Hematopoietic multipotent progenitor cell treated with erythropoietin and hydrocortisone succinate and interleukin-3 and kit ligand, for 17 days (in vitro differentiated cells): ENCODE data around the gene CDH16.
"Not testable (repeated sequence)": the region's sequence is repeated elsewhere in the genome, so short reads cannot be mapped to it uniquely, and the experiment has no call there.

Experiments used
- DNase-seq: peaks from one replicate; pipeline ENCODE4 v3.0.0-alpha.2; 2015; ENCODE audit warnings: low spot score

CDH16 gene

DNA sequence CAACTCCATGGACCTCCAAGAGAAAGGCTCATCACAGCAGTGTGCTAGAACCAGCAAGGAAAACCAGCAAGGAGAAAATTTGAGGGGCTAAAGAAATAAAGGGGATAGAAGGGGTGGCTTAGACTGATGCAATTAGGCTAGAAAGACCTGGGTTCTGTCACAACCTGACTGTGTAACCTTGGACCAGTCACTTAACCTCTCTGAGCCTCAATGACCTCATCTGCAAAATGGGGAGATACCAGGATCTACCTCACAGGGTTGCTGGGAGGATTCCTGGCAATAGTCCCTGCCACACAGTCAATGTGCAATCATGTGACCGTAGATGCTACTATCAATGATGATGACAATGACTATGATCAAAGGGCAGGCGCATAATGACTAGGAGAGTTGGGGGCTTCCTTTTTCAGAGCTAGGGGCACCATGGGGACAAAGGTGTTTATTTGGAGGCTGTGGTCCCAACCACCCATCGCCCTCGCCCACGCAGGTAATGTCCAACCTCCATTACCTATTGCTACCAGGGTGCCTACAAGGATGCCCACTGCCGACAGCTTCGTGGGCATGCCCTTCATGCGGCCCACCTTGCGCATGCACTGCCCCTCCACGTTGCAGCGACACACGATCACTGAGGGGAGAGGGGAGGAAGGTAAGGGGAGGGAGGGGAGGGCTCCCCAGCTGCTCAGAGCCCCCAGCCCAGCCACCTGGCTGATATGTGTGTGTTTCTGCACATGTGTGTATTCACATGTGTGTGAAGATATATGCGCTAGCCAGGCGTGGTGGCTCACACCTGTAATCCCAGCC is 9.7 kb downstream of the CDH16 start:
- DNase-seq, result no peak

DNA sequence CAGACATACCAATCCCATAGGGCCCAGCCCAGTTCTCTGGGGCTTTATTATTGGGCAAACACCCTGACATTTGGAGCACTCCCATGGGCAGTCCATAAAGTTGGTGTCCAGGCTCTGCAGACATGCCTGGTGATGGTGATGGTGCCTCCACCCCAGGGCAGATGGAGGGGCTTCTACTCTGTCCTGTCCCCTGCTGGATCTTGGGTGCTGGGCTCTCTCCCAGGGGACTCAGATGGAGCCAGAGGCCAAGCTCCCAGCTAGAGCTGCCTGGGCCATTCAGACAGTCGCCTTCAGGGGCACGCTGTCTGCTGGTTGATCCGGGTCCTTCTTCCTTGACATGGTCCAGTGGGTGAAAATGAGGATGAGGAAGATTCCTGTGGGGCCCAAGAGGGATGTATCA is 10.6 kb downstream of the CDH16 start:
- no peak for DNase-seq

DNA sequence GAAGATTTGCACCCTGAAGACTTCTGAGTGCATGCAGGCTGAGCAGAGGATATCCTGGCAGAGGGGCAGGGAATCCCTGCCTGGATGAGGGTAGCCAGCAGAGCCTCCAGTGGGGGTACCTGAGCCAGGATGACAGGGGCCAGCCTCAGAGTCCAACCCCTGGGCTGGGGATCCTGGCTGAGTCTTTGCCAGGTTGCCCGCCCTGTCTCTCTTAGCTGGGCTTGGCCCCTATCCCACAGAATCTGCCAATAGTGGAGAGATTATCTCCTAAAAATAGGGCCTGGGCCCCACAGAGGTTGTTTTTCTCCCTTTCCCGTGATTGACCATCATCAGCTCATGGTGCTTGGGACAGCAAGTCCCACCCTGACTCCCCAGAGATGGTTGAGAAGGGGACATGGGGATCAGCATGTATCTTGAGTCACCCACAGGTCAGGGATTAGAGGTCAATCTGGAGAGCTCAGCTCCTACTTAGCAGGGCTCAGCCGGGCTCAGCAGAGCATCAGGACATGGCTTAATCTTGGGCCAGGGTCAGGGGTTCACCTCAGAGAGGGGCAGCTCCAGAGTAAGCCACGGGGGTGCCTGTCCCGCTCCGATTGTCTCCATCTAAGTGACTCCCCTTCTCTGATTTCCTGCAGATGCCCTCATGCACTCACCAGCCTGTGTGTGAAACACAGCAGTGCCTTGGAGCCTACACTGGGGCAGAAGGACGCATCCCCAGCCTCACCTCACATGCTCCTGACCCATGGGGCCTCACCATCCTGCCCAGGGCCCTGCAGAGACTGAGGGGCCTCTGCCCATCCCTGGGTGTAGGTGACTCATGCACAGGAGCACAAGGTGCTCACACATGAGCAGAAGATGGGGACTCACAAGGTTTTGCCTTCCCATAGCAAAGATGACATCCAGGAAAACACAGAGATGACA is 11.5 kb downstream of the CDH16 start:
- no peak for DNase-seq

DNA sequence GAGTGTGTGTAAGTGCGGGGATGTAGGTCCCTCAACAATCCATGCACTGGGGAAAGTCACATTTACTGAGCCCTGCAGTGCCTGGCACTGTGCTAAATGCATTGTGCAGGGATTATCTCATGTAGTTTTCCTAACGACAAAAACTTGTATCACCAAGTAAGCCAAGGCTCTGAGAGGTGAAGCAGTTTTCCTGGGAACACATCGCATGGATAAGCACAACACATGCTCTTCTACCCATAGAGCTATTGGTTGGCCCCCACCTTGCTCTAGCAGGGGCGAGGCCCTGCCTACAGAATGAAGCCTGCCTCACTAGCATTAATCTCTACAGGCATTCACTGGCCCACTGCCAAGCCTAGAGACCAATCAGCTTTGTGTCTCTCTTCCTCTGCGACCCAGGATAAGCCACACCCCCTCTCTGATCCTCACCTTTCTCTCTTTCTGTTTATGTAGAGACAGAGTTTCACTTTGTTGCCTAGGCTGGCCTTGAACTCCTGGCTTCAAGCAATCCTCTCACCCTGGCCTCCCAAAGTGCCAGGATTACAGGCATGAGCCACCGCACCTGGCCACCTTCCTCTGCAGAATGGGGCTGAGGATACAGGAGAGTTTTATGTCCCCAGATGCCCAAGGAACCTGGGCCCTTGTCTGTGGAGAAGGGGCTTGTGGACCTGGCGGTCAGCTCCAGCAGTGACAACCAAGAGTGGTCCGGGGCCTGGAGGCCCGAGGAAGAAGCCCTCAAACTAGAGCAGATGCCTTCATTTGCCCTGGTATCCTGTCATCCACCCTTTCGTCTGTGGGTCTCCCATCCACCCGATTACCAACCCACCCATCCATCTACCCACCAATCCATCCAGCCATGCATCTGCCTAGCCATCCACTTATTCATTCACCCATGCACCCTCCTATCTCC is 12.8 kb downstream of the CDH16 start:
- peak; percentile 85 for DNase-seq

DNA sequence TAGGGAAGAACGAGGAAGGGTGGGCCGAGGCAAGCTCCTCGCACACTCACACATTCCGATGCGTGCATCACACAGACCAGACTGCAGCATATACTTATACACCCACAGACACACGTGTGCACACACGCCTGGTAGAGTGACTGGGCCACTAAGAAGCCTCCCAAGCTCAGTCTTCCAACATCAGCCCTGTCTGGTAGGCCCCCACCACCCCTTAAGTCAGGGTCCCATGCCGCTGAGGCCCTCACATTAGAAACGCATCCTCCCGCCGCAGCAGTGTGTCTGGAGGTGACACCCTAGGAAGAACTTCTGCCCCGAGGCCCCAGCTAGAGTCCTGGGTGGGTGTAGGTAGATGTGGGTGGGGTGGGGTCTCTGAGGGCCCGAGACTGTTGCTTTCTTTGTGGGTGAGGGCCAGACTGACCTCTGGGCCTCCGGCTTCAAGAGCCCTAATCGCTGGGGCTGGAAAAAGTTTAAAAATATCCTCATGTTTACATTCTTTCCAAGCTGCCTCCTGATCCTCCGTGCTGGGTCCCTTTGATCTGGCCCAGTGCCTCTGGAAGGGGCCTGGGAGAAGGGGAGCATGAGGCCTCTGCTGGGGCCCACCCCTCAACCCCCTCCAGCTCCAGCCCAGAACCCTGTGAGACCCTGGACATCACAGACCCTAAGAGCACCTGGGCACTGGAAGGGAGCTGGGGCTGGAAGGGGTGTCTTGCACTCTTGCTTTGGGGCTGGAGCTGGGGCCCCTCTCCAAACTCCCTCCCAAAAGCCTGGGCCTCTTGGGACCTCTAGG is 13.6 kb downstream of the CDH16 start:
- DNase-seq, result no peak

DNA sequence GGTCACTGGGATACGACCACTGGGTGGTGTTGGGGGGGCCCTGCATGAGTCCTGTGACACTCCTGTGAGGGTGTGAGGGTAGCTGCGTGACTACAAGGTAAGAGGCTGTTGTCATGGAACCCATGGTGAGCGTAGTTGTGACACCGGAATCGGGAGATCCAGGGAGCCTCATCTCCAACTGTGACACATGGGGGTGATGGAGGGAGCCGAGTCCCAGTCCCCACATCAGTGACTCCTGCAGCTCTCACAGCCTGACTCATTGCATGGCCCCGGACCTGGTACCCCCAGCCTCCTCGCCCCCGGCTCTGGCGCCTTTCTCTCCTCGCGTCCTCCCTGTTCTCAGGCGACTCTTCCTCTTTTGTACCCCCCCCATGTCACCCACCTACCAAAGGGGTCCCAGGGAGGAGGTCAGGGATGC is 14.2 kb downstream of the CDH16 start:
- DNase-seq, result no peak

DNA sequence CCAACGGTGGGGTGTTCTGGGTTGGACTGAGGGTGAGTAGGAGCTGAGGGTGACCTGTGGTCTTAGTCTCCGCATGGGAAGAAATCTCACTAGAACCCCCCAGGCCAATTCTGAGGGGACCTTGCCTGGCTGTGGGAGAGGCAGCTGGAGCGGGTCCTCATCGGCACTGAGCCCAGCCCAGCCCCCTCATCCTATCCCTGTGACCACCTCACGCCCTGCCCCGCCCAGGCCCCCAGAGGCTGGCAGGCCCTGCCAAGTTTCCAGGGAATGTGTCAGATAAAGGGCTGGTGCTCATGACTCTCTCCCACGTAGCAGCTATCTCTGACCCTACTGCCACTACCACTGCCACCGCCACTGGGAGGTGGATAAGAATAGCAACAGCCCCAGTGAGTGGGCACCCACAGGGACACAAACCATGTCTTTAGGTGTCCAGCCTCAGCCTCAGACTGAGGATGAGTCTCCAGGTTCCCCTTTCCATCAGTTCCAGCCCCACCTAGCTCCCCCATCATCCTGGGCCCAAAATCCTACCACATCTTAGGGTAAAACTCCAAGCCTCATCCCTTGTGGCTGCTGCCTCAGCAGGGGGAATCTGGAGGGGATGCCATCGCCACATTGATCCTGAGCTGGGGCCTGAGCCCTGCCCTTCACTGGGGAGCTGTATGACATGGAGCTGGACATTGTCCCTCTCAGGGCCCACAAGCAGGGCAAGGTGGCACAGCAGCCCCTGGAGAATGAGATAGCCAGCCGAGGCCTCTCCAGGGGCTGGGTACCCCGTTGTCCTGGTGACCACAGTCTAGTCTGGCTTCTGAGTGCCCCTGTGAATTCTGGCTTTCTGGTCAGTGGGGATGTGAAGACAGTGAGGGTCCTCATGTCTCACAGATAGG is 14.9 kb downstream of the CDH16 start:
- peak; percentile 37 for DNase-seq

GRCh38 chr16:66902648-66903543 is 15.8 kb downstream of the CDH16 start:
- peak; percentile 25 for DNase-seq

DNA sequence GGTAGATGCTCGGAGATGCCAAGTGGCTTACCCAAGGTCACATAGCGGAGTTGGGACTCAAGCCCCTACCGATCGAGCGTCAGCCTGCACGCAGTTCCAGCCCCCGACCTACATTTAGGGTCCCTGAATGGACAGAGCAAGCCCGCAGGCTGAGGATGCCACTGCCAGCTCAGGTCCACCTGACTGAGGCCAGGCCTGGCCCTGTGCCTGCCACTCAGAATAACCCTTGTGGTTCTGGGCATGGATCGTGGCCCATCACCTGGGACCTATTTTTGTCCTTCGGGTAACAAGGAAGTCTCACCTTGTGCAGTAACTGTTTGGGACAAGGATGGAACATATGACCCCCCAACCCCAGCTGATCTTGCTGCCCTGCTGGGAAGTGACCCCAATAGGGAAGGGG is 17.1 kb downstream of the CDH16 start:
- no peak for DNase-seq

GRCh38 chr16:66900721-66901441 is 17.8 kb downstream of the CDH16 start:
- no peak for DNase-seq

DNA sequence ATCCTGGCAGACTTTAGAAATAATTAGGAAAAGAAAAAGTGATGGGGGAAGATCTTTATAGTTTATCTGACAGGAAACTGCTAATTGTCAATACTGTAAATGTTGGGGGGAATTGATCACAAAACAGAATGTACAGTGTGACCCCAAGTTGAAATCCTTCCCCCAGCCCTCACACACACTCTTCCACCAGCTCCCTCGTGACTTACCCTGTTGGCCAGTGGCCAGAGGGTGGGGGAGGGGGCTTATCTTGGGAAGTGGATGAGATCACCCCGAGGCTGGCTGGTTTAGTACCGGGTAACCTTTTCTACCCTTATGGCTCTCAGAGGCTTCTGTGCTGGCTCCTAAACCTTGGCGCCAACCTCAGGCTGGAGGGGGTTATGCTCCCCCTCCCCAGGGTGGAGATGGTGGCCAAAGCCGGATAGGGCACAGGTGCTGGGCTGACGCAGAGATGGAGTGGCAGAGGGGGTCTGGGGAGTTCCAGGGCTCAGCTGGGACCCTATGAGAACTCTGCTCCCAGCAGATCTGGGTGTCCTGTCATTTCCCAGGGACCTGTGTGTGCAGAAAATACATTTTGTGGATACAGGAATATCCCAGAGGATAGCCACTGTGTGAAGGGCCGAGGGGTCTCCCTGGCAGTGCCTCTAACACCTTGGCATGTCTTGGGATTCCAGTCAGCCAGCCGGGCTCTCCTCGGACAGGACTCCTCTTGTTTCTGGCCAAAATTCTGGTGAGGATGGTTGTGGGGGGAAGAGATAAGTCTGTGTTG is 18.6 kb downstream of the CDH16 start:
- peak; percentile 66 for DNase-seq

DNA sequence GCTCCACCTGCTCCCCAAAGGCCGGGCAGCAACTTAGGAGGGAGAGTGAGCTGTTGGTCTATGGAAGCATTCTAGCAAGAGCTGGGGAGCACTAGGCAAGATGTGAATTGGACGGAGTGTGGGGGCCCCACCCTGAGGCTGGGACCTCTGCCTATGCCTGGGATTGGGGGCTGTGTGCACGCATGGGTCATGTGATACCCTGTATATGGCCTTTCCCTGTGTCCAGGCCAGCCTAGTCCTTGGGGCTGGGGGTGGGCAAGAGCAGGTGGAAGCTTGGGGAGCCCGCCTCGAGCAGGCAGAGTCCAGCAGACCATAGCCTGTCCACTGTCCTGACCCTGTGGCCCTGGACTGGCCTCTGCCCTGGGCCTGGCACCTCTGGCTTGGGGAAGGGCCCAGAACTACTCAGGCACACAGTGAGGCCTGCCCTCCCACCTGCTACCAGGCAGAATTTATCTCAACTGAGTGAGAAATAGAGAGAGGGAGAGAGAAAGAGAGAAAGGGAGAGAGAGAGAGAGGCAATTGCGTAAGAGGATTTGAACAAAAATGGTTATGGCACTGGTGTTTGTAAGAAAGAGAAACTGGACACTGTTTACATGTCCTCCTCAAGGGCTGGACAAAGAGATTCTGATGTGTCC is 19.3 kb downstream of the CDH16 start:
- DNase-seq, result no peak

GRCh38 chr16:66898933-66899309 is 19.8 kb downstream of the CDH16 start:
- DNase-seq, result no peak

DNA sequence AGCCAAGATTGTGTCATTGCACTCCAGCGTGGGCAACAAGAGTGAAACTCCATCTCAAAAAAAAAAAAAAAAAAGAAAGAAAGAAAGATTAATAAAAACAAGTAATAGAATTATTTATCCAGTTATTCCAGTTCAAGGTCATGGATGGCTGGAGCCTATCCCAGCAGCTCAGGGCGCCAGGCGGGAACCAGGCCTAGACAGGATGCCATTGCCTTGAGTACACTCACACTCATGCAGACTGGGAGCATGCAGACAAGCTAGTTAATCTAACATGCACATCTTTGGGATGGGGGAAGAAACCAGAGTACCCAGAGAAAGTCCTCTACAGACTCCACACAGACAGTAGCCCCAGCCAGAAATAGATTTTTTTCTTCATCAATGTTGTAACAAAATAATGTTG is 20.5 kb downstream of the CDH16 start:
- no peak for DNase-seq

GRCh38 chr16:66896682-66897081 is 22.0 kb downstream of the CDH16 start:
- not testable (repeated sequence) for DNase-seq

DNA sequence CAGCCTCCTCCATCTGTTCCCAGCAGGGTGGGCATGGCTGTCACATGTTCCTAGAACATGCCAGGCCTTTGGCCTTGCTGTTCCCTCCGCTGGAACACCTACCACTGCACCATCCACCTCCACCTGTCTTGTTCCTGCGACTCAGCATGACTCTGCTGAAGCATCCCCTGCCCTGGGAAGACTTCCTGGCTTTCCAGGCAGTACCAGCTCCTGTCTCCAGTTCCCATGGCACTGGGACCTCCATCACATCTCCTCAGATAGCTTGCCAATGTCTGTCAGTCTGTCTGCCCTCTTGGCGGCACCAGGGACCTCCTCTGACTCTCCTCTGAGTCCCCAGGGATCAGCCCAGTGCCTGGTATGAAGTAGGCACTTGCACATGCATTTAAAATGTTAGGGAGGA is 22.7 kb downstream of the CDH16 start:
- no peak for DNase-seq

DNA sequence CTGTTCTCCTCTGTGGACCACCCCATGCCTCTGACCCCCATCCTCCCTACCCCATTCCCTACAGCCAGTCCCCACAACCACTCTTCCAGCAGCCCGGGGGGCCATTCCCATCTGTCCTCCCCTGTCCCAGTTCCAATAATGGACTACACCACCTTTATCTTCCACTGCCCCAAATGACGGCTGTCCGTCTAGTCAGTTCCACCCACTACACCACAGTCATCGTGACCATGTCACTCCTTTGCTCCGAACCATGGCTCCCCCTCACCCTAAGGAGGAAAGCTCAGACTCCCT is 23.1 kb downstream of the CDH16 start:
- DNase-seq, result no peak
